Fibroblast of peridontal ligament (primary cell): Measurements from ENCODE around the gene CDK7.
"Not testable (repeated sequence)": the region's sequence is repeated elsewhere in the genome, so short reads cannot be mapped to it uniquely, and the experiment has no call there.

Experiments
- DNase-seq: peaks from one replicate; pipeline ENCODE4 v3.0.0-alpha.2; 2010; ENCODE audit errors: extremely low read depth

Gene CDK7

DNA sequence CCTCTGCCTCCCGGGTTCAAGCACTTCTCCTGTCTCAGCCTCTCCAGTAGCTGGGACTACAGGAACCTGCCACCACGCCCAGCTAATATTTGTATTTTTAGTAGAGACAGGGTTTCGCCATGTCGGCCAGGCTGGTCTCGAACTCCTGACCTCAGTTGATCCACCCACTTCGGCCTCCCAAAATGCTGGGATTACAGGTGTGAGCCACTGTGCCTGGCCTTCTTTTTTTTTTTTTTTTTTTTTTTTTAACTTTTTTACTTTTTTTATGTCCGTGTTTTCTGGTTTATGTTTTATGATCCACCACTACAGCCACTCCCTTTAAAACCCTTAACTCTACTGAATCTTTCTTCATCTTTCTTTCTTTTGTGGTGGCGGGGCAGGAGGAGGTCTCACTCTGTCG is 2.0 kb downstream of the CDK7 start:
- DNase-seq = not testable (repeated sequence)

DNA sequence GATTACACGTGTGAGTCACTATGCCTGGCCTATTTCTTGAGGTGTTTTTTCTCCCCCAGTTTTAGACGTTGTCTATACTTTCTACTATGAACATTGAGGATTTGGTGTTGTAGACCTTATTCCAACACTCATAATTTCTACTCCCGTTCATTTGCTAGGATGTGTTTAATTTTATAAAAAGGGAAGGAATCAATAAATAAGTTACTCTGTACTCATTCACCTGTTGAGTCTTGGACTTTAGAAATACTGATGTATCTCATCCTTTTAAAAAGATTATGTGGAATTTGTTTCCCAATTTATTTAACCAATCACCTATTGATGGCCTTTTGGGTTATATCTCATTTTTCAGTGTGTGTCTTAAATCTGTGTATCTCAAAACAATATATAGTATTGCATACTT is 3.2 kb downstream of the CDK7 start:
- no peak for DNase-seq

DNA sequence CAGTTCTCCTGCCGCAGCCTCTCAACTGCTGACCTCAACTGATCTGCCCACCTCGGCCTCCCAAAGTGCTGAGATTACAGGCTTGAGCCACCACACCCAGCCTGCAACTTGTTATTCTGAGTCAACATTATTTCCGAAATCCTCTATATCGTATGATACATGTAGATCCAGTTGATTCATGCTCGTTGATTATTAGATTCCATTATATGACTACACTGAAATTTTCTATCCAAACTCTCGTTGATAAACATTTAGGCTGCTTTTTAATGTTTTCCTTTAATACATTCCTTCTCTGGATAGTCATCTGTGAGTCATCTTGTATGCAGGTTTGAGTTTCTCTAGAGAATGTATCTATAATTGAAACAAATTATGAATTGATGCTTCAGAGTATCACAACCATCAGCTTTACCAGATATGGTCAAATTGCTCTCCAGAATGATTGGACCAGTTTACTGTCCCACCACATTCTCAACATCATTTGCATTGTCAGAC is 4.1 kb downstream of the CDK7 start:
- peak; percentile 80 for DNase-seq

DNA sequence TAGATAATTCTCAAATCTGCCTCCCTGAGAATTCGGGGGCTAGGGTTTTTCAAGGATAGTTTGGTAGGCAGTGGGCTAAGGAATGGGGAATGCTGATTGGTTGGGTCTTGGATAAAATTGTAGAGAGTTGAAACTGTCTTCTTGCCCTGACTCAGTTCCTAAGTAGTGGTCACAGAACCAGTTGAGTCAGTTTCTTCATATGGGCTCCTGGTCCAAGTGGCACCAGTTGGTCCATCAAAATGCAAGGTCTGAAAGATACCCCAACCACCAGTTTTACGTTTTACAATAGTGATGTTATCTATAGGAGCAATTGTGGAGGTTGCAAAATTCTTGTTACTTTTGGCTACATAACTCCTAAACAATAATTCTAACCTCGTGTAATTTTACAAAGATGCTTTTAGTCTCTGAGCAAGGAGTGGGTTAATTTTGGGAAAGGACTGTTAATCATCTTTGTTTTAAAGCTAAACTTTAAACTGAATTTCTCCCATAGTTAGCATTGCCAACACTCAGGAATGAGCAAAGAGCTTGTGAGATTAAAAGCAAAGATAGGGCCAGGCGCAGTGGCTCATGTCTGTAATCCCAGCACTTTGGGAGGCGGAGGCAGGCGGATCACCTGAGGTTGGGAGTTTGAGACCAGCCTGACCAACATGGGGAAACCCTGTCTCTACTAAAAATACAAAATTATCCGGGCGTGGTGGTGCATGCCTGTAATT is 7.7 kb downstream of the CDK7 start:
- DNase-seq = no peak

DNA sequence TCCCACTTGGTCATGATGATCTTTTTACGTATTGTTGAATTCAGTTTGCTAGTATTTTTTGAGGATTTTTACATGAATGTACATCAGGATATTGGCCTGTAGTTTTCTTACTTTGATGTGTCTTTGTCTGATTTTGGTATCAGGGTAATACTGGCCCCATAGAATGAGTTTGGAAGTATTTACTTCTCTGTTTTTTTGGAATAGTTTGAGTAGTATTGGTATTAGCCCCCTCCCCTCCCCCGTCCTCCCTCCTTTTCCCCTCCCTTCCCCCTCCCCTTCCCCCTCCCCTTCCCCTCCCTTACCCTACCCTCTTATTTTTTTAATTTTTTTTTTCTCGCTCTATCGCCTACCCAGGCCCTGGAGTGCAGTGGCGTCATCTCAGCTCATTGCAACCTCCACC is 10.3 kb downstream of the CDK7 start:
- DNase-seq = no peak

DNA sequence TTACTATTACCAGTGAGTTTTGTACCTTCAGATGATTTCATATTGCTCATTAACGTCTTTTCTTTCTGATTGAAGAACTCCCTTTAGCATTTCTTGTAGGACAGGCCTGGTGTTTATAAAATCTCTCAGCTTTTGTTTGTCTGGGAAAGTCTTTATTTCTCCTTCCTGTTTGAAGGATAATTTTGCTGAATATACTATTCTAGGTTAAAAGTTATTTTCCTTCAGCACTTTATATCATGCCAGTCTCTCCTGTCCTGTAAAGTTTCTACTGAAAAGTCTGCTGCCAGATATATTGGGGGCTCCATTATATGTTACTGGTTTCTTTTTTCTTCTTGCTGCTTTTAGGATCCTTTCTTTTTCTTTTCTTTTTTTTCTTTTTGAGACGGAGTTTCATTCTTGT is 13.3 kb downstream of the CDK7 start:
- no peak for DNase-seq

DNA sequence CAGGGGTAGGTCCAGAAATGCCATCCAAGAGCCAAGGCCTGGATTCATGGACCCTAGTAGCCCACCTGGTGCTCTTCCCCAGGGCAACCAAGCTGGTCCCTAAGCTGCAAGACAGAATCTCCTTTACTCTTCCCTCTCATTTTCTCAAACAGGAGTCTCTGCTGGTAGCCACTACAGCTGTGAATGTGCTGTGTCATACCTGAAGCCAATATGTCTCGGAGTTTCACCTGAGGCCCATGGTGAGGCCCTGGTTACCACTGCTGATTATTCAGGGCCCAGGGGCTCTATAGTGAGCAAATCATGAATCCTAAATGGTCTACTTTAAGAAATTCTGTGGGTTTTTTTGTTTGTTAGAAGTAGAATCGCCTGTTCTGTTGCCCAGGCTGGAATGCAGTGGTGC is 15.9 kb downstream of the CDK7 start:
- no peak for DNase-seq

DNA sequence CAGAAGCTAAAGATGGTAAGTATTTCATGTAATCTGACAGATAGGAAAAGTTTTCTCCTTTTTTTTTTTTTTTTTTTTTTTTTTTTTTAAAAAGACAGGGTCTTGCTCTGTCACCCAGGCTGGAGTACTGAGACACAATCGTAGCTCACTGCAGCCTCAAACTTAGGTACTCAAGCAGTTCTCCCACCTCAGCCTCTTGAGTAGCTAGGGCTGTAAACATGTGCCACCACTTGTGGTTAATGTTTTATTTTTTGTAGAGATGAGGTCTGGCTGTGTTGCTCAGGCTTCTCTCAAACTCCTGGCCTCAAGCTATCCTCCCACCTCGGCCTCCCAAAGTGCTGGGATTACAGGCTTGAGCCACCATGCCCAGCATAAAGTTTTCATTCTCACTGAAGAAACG is 17.8 kb downstream of the CDK7 start:
- DNase-seq = no peak

DNA sequence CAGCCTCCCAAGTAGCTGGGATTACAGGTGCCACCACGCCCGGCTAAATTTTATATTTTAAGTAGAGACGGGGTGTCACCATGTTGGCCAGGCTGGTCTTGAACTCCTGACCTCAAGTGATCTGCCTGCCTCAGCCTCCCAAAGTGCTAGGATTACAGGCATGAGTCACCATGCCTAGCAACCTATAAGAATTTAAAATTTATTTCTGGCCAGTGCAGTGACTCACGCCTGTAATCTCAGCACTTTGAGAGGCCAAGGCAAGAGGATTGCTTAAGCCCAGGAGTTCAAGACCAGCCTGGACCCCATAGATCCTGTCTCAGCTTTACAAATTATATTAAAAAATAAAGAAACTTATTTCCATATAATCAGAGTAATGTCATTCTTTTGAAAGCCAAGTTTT is 21.3 kb downstream of the CDK7 start:
- DNase-seq = peak; percentile 17

DNA sequence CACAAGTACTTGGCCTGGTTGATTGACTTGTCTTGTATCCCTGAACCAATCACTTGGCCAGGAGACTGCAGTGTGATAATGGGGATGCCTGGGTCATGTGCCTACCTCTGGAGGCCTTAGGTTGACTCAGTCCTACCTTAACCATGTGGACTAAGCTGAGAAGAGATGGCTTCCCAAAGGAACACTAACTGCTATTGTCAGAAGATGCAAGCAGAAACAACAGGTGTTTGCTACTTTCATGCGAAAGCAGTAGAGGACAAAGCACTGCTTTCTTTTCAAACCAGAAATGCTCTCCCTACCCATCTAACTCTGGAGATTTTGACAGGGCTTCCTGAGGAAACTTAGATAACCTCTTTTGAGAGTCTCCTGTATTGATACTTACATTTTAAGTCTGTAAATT is 22.9 kb downstream of the CDK7 start:
- no peak for DNase-seq

DNA sequence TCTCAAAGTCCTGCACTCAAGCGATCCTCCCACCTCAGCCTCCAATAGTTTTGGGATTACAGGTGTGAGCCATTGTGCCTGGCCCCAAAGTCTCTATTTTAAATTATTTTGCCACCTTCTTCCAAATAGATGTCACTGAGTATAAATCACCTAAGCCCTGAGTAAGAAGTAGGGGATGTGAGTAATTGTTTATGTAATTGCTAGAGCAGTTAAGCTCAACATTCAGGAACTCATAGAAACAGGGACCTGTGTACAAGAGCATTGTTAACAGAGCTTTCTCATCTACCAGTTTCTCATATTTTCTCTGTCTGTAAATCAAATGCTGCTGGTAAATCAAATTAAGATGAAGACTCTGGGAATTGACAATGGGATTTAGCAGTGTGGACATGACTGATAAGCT is 26.3 kb downstream of the CDK7 start:
- no peak for DNase-seq

DNA sequence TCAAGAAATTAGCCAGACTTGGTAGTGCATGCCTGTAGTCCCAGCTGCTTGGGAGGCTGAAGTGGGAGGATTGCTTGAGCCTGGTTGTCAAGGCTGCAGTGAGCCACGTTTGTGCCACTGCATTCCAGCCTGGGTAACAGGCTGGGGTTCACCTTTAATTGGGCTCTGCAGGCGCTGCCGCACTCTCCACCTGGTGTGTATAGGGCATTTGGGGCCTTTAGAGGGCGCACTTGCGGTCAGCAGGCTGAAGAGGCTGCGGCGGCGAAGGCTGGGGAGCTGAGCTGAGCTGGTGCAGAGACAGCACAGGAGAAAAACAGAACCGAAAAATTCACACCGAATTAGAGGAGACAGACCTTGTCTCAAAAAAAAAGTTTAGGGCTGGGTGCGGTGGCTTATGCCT is 31.2 kb downstream of the CDK7 start:
- DNase-seq = no peak

DNA sequence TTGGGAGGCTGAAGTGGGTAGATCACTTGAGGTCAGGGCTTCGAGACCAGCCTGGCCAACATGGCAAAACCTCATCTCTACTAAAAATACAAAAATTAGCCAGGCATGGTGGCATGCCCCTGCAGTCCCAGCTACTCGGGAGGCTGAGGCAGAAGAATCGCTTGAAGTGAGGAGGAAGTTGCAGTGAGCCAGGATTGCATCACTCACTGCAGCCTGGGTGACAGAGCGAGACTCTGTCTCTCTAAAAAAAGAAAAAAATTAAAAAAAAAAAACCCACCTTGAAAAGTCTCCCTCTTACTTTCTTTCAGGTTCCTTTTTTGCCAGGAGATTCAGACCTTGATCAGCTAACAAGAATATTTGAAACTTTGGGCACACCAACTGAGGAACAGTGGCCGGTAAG is 34.2 kb downstream of the CDK7 start:
- DNase-seq = no peak

DNA sequence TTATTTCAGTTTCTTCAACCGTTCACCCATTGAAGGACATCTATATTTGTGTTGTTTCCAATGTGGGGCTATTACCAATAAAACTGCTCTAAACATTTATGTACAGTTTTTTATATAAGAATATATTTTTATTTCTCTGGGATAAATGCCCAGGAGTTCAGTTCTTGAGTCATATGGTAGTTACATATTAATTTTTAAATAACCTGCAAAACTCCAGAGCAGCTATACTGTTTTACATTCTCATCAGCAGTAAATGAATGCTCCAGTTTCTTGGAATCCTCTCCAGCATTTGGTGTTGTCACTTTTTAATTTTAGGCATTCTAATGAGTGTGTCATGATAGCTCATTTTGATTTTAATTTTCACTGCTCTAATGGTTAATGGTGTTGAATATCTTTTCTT is 36.2 kb downstream of the CDK7 start:
- no peak for DNase-seq

DNA sequence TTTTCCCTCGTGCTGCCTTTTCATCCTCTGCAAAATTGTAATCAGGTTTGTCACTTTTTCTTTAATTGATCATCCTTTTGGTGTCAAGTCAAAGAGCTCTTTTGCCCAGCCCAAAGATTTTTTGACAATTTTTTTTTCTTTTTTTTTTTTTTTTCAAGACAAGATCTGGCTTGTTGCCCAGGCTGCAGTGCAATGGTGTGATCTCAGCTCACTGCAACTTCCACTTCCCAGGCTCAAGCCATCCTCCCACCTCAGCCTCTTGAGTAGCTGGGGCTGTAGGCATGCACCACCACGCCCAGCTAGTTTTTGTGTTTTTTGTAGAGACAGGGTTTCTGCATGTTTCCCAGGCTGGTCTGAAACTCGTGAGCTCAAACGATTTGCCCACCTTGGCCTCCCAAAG is 36.7 kb downstream of the CDK7 start:
- peak; percentile 59 for DNase-seq

DNA sequence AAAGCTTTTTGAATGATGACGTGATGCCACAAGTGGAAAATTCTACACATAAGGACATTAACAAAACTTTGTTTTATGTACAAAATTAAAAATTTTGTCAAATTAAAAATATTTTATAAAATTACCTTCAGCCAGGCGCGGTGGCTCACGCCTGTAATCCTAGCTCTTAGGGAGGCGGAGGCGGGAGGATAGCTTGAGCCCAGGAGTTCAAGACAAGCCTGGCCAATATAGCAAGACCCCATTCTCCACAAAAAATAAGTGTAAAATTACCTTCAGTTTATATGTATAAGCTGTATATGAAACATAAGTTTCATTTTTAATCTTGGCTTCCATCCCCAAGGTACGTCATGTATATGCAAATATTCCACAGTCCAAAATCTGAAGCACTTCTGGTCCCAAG is 40.9 kb downstream of the CDK7 start:
- no peak for DNase-seq

DNA sequence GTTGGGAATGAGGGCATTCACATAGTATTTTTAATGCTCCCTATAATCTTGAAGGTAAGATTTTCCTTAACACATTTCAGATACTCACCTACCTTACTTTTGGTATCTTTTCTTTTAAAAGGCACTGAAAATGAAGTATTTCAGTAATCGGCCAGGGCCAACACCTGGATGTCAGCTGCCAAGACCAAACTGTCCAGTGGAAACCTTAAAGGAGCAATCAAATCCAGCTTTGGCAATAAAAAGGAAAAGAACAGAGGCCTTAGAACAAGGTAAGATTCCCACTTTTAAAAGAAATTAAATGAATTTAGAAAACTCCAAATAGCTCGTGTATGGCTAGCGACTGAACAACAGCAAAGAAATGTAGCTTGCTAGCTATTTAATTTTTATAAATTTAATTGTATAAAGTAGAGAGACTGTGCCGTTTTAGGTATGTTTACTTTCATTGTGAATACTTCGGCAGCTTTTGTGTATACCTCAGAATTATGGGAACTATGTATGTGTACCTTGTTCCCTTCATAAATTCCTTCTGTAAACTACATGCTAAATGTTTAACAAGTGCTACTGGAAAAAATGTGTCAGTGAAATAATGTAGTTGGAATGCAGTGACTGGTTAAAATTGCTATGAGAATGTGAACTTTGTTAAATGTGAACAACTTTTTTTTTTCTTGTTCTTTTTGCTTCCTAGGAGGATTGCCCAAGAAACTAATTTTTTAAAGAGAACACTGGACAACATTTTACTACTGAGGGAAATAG is 41.9 kb downstream of the CDK7 start:
- peak; percentile 31 for DNase-seq

DNA sequence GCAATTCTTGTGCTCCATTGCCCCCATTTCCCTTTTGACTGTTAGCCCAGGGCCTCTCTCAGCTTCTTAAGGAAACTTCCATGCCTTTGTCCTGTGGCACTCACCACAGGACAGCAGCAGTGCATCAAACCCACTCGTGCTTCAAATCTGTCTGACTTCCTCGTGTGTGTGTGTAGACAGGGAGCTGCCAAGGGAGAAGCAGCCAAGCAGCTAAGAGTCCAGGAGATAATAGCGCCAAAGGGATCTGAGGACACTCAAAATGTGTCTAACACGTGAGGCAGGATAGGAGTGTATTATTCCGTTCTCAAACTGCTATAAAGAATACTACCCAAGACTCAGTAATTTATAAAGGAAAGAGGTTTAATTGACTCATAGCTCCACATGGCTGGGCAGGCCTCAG is 44.8 kb downstream of the CDK7 start:
- DNase-seq = no peak

DNA sequence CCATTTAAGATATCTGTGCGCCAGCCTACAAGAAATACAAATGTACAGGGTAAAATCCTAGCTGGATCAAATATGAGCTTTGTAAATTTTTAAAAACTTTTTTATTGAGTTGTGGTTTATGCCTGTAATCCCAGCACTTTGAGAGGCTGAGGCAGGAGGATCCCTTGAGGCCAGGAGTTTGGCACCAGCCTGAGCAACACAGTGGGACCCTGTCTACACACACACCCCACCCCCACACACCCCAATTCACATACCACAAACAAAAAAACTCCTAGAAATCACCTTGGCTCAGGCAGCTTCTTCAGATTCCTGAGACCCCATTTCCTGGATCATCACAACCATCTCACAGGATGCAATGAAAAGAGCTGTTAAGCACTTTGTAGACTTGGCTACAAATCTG is 46.4 kb downstream of the CDK7 start:
- no peak for DNase-seq

DNA sequence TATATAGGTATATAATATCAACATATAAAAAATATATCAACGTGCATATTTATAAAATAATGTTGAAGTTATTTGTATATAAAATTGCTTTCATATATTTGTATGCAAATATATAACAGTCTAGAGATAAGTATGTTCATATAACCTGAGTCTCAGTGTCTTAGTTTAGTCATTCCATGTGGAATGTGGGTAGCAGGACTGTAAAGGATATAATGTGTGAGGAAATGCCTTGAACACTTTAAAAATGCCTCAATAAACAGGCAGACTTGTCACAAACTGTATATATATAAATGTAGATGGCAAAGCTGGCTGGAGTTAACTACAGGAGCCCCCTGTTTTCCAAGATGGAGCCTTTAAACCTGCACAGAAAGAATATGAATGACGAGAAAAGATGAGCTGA is 49.5 kb downstream of the CDK7 start:
- DNase-seq = no peak

DNA sequence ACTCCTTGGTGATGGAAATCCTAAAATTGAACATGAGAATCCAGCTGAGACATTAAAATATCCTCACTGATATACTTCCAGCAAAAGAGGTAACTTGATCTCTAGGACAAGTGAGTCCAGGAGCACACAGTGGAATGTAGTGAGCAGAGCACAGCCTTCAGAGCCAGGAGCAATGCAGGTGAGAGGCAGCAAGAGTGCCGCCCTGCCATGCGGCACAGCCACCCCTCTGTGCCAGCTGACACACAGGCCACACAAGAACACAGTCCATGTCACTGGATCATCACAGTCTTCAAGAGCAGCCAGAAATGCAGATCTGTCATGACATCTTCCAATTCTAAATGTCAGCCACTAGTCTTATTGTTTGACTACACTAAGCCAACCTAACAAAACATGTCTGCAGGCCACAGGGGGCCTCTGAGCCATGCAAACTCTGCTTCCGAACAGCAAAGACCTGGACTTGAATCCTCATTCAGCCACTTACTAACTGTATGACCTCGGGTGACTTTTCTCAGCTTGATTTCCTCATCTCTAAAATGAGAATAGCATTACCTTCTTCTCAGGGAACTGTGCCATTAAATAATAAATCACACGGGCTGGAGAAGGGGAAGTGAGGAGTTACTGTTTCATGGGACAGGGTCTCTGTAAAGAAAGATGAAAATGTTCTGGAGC is 50.9 kb downstream of the CDK7 start:
- no peak for DNase-seq

DNA sequence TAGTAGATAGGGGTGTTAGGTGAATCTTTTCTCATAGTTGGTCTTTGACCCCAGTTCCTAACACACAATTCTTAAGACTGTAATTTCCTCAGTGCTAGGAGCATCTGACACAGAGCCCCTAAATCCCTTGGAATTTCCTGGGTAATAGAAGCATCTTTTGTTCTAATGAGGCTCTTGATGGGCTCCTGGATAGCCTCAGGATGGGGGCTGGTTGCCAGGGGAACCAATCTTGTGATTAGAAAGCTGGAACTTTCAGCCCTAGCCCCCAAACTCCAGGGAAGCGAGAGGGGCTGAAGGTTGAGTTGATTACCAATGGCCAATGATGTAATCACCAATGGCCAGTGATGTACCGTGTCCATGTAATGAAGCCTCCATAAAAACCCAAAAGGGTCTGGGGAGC is 53.4 kb downstream of the CDK7 start:
- DNase-seq = no peak

DNA sequence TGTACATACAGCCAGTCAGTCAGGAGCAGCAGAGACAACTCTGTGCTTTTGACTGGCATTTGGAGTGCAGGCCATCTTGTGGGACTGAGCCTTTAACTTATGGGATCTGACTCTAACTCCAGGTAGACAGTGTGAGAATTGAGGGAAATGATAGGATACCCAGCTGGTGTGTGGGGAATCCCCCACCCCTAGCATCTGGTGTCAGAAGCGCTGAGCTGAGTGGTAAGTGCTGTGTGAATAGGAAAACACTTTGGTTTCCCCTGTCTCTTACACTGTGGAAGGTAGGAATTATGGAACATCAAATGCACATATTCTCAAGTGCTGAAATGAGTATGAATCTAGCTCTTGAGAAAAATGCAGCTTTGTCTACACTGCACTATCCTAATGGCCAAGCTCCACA is 54.0 kb downstream of the CDK7 start:
- DNase-seq = no peak
